GM12874 (cell line): ENCODE measurements around the gene UTP20.

Experiments
- CTCF ChIP-seq: IDR thresholded peaks from 2 replicates; pipeline ENCODE4 v1.5.1; 2011; ENCODE audit warnings: low read depth, mild to moderate bottlenecking, control low read depth, low read length, moderate library complexity; ENCODE audit not compliant: insufficient read depth

The UTP20 gene

GRCh38 chr12:101351682-101352081 is 71.8 kb downstream of the UTP20 start:
- TF ChIP-seq CTCF: no peak

- no peak for TF ChIP-seq CTCF
Observed at GRCh38 chr12:101356794-101357193, 76.9 kb downstream of the UTP20 start.

GRCh38 chr12:101361455-101361854 is 81.5 kb downstream of the UTP20 start:
- no peak for TF ChIP-seq CTCF

- TF ChIP-seq CTCF: no peak
Observed at GRCh38 chr12:101368016-101368415, 88.1 kb downstream of the UTP20 start.

GRCh38 chr12:101372431-101372830 is 92.5 kb downstream of the UTP20 start:
- TF ChIP-seq CTCF: no peak

GRCh38 chr12:101375573-101375972 is 95.7 kb downstream of the UTP20 start:
- no peak for TF ChIP-seq CTCF

GRCh38 chr12:101379149-101379548 is 99.2 kb downstream of the UTP20 start:
- no peak for TF ChIP-seq CTCF

- TF ChIP-seq CTCF: no peak
Observed at GRCh38 chr12:101407049-101407435, 127.1 kb downstream of the UTP20 start.
